M059J (cell line): ENCODE measurements around the gene SLCO1C1. TPM values are rescaled to one million over a fixed set of nuclear protein-coding genes. Genes with fewer than 3 reads are reported as not detected.
"Not testable (repeated sequence)": the region's sequence is repeated elsewhere in the genome, so short reads cannot be mapped to it uniquely, and the experiment has no call there.

Experiments used
- DNase-seq: peaks from one replicate; pipeline ENCODE4 v3.0.0-alpha.2; 2012; ENCODE audit warnings: low read depth
- total RNA-seq: library from RNA; depleted of rRNA; stranded (reverse); fragments of >200 nt; shearing (Covaris generic); gene quantifications from 2 replicates; pipeline ENCODE4 v1.2.3, GENCODE V29; 2014; rRNA removed

Gene SLCO1C1
- not detected in 2 replicates for total RNA-seq

DNA sequence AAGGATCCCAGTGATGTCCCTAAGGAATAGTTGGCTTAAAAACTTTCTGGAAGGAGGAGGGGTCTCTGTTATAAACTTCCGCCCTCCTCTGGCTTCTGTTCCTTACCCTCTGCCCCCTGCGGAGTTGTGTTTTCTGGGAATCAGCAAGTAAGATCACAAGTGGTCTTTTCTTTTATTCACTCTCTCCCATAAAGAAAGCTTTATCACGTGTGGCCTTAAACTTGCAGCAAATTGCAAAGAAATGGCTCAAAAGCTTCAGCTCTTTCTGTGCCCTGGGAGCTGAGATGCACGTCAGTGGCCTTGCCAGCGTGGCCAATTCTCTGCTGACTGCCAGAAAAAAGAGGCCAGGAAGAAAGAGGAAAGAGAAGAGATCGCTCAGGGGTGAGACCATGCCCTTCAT is at the start of gene SLCO1C1:
Gene SLCO1C1 (plus strand): TSS at position 101 of the 400 bp plus-strand sequence. CDS start 4,245 bp downstream, outside the sequence.
- no peak for DNase-seq

DNA sequence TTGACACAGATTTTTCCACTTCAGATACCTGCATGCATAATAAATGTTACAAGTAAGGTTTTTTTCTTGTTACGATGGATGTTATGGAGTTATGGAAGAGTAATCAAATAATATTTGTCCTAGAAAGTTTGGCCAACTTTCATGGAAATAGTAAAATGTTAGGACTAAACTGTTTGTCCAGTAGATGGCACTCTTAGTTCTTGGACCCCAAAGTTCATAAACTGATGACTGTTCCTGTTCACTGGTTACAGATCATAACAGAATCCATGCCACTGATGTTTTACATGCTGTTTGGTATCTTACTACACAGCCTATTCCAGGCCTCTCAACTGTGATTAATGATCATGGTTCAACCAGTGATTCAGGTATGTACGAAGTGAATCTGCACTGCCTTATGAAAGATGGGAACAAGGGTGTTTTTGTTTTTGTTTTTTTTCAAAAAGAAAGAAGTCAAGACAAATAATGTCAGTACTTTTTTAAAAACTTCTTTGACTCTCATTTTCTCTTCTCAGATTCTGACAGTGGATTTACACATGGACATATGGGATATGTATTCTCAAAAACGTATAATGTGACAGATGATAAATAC is 48.8 kb upstream of the SLCO1C1 start:
- DNase-seq, result peak; percentile 63

DNA sequence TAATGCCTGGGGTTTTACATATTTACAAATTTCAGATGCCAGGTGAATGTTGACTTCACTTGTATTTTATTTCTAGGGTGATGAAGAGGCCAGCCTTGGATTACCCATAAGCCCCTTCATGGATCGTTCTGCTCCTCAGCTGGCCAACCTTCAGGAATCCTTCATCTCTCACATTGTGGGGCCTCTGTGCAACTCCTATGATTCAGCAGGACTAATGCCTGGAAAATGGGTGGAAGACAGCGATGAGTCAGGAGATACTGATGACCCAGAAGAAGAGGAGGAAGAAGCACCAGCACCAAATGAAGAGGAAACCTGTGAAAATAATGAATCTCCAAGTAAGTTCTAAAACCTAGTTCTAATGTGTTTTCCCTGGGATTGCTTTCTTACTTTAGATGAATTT is 41.3 kb upstream of the SLCO1C1 start:
- DNase-seq, result peak; percentile 13

- no peak for DNase-seq
Observed at GRCh38 chr12:20656600-20656999, 38.5 kb upstream of the SLCO1C1 start.

GRCh38 chr12:20657496-20657895 is 37.6 kb upstream of the SLCO1C1 start:
- no peak for DNase-seq

DNA sequence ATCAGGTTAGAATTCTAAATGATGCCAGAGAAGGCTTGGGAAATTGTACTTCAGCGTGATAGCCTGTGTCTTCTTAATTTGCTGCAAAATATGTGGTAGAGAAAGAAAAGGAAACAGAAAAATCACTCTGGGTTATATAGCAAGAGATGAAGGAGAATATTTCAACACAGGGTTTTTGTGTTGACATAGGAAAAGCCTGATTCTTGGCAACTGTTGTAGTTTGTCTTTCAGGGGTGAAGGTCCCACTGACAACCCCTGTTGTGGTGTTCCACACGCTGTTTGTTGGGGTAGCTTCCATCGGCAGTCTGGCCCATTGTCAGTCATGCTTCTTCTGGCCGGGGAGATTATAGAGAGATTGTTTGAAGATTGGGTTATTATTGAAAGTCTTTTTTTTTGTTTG is 13.8 kb upstream of the SLCO1C1 start:
- no peak for DNase-seq

DNA sequence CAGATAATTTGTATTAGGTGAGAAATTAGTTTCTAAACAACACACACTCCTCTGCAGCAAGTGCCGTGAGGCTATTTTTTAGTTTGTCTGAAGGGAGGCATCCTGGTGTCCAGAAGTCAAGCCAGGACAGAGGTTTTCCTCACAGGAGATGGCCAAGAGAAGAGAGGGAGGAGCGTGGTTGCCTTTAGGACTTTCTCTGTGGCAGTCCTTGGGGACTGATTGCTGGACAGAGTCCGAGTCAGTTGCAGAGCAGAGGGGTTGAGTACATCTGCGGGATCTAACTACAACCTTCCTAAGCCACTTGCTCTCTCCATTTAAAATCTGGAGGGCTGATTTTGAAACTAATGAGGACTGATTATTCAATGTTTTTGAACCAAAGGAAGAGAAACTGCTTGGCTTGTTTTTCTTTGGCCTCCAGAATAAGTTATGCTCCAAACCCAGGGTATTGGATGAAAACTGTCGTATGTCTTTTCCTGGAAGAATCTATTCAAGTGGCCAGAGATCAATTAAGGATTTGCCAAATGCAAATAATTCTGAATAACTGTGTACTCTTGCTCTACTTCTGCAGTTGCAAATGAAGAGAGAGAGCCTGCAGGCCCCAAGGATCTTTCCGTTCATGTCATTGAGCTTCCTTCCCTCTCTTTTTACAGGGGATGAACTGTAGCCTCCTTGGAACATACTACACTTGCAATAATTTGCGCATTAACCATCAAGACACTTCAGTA is 1.2 kb downstream of the SLCO1C1 start:
- DNase-seq, result peak; percentile 15

GRCh38 chr12:20701106-20701505 is 6.0 kb downstream of the SLCO1C1 start:
- no peak for DNase-seq

DNA sequence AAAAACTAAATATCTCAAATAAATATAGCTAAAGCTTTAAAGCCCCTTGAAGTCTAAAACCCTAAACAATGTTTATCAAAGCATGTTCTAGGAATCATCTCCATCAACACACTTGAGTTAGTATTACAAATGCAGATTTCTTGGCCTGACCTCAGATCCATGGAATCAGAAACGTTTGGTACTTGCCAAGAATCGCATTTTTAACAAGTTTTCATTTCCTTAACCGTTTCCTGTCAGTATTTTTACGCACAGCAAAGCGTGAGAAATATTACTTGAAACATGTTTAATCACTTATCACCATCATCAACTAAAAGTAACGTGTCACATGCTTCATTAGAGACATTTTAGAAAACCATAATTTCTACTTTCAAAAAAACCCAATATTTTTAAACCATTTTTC is 9.7 kb downstream of the SLCO1C1 start:
- DNase-seq, result no peak

GRCh38 chr12:20711846-20712245 is 16.7 kb downstream of the SLCO1C1 start:
- DNase-seq, result no peak

GRCh38 chr12:20716037-20716436 is 20.9 kb downstream of the SLCO1C1 start:
- DNase-seq, result no peak

GRCh38 chr12:20716985-20717384 is 21.9 kb downstream of the SLCO1C1 start:
- no peak for DNase-seq

- no peak for DNase-seq
Observed at GRCh38 chr12:20718294-20718693, 23.2 kb downstream of the SLCO1C1 start.

GRCh38 chr12:20722142-20722541 is 27.0 kb downstream of the SLCO1C1 start:
- no peak for DNase-seq

DNA sequence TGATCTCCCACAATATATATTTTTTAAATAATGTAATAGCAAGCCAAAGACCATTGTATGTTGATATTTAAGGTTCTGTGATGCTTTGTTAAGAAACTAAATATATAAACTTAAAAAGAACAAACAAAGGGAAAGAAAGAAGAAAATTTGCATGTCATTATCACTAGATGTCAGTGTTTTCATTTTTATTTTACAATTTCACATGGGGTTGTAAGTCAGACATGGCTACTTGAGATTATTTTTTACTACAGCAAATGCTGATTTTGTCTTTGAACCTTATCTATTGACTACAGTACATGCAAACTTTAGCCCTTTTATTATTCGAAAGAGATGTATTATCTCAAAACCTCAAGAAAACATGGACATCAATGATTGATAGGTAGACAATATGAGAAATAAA is 36.1 kb downstream of the SLCO1C1 start:
- DNase-seq, result peak; percentile 15

DNA sequence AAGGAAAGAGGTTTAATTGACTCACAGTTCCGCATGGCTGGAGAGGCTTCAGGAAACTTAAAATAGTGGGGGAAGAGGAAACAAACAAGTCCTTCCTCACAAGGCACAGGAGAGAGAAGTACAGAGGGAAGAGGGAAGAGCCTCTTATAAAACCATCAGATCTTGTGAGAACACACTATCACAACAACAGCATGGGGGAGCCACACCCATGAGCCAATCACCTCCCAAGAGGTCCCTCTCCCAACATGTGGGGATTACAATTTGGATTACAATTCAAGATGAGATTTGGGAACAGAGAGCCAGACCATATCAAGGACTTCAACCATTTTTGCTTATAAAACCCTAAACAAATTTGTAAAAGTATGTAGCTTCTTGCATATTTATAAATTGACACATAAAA is 45.8 kb downstream of the SLCO1C1 start:
- no peak for DNase-seq

GRCh38 chr12:20748198-20748597 is 53.1 kb downstream of the SLCO1C1 start:
- DNase-seq, result no peak

GRCh38 chr12:20751046-20751445 is 55.9 kb downstream of the SLCO1C1 start:
- DNase-seq, result no peak

GRCh38 chr12:20777420-20777819 is 82.3 kb downstream of the SLCO1C1 start:
- no peak for DNase-seq

DNA sequence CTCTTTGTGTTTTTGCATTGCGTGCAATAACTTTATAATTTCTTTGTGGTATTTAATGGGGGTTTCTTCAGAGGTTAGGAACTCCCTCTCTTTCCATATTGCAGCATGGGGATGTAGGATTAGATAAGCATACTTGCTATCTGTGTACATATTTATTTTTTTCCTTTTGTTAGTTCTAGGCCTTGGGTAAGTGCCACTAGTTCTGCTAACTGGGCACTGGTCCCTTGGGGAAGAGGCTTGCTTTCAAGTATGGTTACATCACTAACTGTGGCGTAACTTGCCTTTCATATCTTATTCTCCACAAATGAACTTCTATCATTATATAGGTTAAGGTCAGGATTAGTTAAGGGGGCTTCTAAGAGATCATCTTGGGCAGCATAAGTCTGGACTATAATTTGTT is 83.8 kb downstream of the SLCO1C1 start:
- no peak for DNase-seq

GRCh38 chr12:20779971-20780370 is 84.8 kb downstream of the SLCO1C1 start:
- not testable (repeated sequence) for DNase-seq

- DNase-seq, result not testable (repeated sequence)
Observed at GRCh38 chr12:20783796-20784357, 88.7 kb downstream of the SLCO1C1 start.

GRCh38 chr12:20792971-20793370 is 97.8 kb downstream of the SLCO1C1 start:
- no peak for DNase-seq
